ENCODE data around the gene PLEKHA4. TPM values are rescaled to one million over a fixed set of nuclear protein-coding genes. Genes with fewer than 3 reads are reported as not detected.

Gene PLEKHA4
- polyA plus RNA-seq, 1 experiment, result 7.1 TPM

- DNase-seq (ENCODE audit: low read depth, low spot score), result no peak
- CTCF ChIA-PET, result no interaction called here
- POLR2A ChIA-PET, result no interaction called here
Observed at GRCh38 chr19:48870048-48870447, 1.6 kb upstream of the PLEKHA4 start.

GRCh38 chr19:48867746-48868113 lies 687 bp downstream of the PLEKHA4 start:
- peaks cover 4% of the 10 kb centered on the region; the same call in 1 of the 2 replicates for H3K9me3 ChIP-seq (ENCODE audit: control insufficient read depth, insufficient read depth, low read length)
- H3K27ac ChIP-seq (ENCODE audit: low read depth, low read length), result peak overlapping the region; percentile 73
- CTCF ChIA-PET, result interaction anchor here (0.9 to 1.4 kb wide), 2 partner anchors 26 to 103 kb away, joined by 3 to 4 read pairs; no protein-coding TSS in a partner anchor
- DNase-seq (ENCODE audit: low read depth, low spot score), result no peak
- TF ChIP-seq, protein P1, sequence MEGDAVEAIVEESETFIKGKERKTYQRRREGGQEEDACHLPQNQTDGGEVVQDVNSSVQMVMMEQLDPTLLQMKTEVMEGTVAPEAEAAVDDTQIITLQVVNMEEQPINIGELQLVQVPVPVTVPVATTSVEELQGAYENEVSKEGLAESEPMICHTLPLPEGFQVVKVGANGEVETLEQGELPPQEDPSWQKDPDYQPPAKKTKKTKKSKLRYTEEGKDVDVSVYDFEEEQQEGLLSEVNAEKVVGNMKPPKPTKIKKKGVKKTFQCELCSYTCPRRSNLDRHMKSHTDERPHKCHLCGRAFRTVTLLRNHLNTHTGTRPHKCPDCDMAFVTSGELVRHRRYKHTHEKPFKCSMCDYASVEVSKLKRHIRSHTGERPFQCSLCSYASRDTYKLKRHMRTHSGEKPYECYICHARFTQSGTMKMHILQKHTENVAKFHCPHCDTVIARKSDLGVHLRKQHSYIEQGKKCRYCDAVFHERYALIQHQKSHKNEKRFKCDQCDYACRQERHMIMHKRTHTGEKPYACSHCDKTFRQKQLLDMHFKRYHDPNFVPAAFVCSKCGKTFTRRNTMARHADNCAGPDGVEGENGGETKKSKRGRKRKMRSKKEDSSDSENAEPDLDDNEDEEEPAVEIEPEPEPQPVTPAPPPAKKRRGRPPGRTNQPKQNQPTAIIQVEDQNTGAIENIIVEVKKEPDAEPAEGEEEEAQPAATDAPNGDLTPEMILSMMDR (IDR thresholded peaks at IDR 0.05; ENCODE audit: low read depth, low read length), result no peak
- POLR2A ChIA-PET, result interaction anchor here (0.6 to 1.2 kb wide), 4 partner anchors 28 to 187 kb away, joined by 4 to 7 read pairs (median 5); no protein-coding TSS in a partner anchor
- peak overlapping the region; percentile 75 for H3K4me3 ChIP-seq (ENCODE audit: low read depth, low read length)
- H3K27me3 ChIP-seq (ENCODE audit: control insufficient read depth, insufficient read depth, low read length), result no peaks in the 10 kb centered on the region

More at GRCh38 chr19:48870048-48870447, 1.6 kb upstream of the PLEKHA4 start:
- TF ChIP-seq, protein P1 (IDR thresholded peaks at IDR 0.05; ENCODE audit: low read depth, low read length), result no peak
- Histone ChIP-seq H3K27me3 (ENCODE audit: control insufficient read depth, insufficient read depth, low read length) (no peaks in the 10 kb centered on the region), H3K4me3 (ENCODE audit: low read depth, low read length) (no peak overlapping the region), H3K9me3 (ENCODE audit: control insufficient read depth, insufficient read depth, low read length) (peaks cover 4% of the 10 kb centered on the region; the same call in 1 of the 2 replicates), H3K27ac (ENCODE audit: low read depth, low read length) (no peak overlapping the region)

GRCh38 chr19:48867123-48867745 lies 1.2 kb downstream of the PLEKHA4 start:
- DNase-seq (ENCODE audit: low read depth, low spot score), result no peak
- no peaks in the 10 kb centered on the region; the same call in 1 of the 2 replicates for H3K9me3 ChIP-seq (ENCODE audit: control insufficient read depth, insufficient read depth, low read length)
- no peaks in the 10 kb centered on the region for H3K27me3 ChIP-seq (ENCODE audit: control insufficient read depth, insufficient read depth, low read length)
- peak overlapping the region; percentile 75 for H3K4me3 ChIP-seq (ENCODE audit: low read depth, low read length)
- ChIA-PET POLR2A (interaction anchor here (0.6 to 0.7 kb wide), 2 partner anchors 29 to 38 kb away, joined by 4 to 7 read pairs; no protein-coding TSS in a partner anchor), CTCF (interaction anchor here (0.7 kb wide), 1 partner anchor 103 kb away, joined by 3 read pairs; no protein-coding TSS in a partner anchor)
- TF ChIP-seq, protein P1 (IDR thresholded peaks at IDR 0.05; ENCODE audit: low read depth, low read length), result no peak
- H3K27ac ChIP-seq (ENCODE audit: low read depth, low read length), result no peak overlapping the region

DNA sequence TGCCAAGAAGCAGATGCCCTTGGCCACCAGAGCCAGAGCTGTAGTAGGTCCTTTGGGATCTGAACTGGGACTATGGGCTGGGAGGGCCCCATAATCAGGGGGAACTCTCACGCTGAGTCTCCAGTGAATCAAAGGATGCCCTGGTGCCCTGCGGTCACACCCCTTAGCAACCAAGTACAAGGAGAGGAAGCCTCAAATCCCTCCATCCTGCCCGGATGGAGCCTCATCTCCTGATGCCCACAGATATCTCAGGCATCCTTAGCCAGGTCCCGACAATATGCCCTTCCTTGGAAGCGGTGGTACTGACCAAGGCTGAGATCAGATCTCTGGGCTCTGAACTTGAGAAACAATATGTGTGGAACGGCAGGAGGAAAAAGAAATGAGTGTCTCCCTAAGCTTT lies 1.7 kb downstream of the PLEKHA4 start:
- no peaks in the 10 kb centered on the region for H3K27me3 ChIP-seq (ENCODE audit: control insufficient read depth, insufficient read depth, low read length)
- no peak overlapping the region for H3K27ac ChIP-seq (ENCODE audit: low read depth, low read length)
- no peaks in the 10 kb centered on the region for H3K9me3 ChIP-seq (ENCODE audit: control insufficient read depth, insufficient read depth, low read length)
- H3K4me3 ChIP-seq (ENCODE audit: low read depth, low read length), result peak overlapping the region; percentile 75
- no peak for DNase-seq (ENCODE audit: low read depth, low spot score)
- ChIA-PET POLR2A (no interaction called here), CTCF (interaction anchor here (0.5 to 0.7 kb wide), 2 partner anchors 104 to 344 kb away, joined by 3 read pairs; no protein-coding TSS in a partner anchor)
- TF ChIP-seq, protein P1 (IDR thresholded peaks at IDR 0.05; ENCODE audit: low read depth, low read length), result no peak

GRCh38 chr19:48862827-48863226 lies 5.6 kb downstream of the PLEKHA4 start:
- H3K27ac ChIP-seq (ENCODE audit: low read depth, low read length), result no peak overlapping the region
- TF ChIP-seq, protein P1 (IDR thresholded peaks at IDR 0.05; ENCODE audit: low read depth, low read length), result no peak
- no peaks in the 10 kb centered on the region; the same call in 1 of the 2 replicates for H3K9me3 ChIP-seq (ENCODE audit: control insufficient read depth, insufficient read depth, low read length)
- no peak for DNase-seq (ENCODE audit: low read depth, low spot score)
- H3K4me3 ChIP-seq (ENCODE audit: low read depth, low read length), result no peak overlapping the region
- H3K27me3 ChIP-seq (ENCODE audit: control insufficient read depth, insufficient read depth, low read length), result no peaks in the 10 kb centered on the region
- POLR2A ChIA-PET, result no interaction called here
- CTCF ChIA-PET, result no interaction called here
